Measurements from ENCODE around the gene ITGA8. TPM values are rescaled to one million over a fixed set of nuclear protein-coding genes. Genes with fewer than 3 reads are reported as not detected.
"Not testable (repeated sequence)": the region's sequence is repeated elsewhere in the genome, so short reads cannot be mapped to it uniquely, and the experiment has no call there.

ITGA8 gene
- total RNA-seq, 3 donors from 2014 or later (not counting 1 experiment from before 2014, with no cell fraction given), result not detected

GRCh38 chr10:15562578-15562977 lies 157.1 kb downstream of the ITGA8 start:
- H3K36me3 Mint-ChIP-seq, result no peaks in the 10 kb centered on the region
- no peak overlapping the region for H3K4me3 ChIP-seq (ENCODE audit: low read length)
- no peak overlapping the region for H3K27ac Mint-ChIP-seq
- H3K27me3 ChIP-seq (ENCODE audit: control insufficient read depth, insufficient read depth, low read length), result no peaks in the 10 kb centered on the region
- no peaks in the 10 kb centered on the region for H3K4me1 ChIP-seq (ENCODE audit: control insufficient read depth, insufficient read depth, low read length)
- intact Hi-C loops (cut with micrococcal nuclease), result no loop called here
- DNase-seq, result no peak
- ATAC-seq, result no peak
- no peaks in the 10 kb centered on the region for H3K4me1 Mint-ChIP-seq
- H3K27me3 Mint-ChIP-seq (ENCODE audit: low read depth in 2 of 2), result peaks cover 3 to 6% of the 10 kb centered on the region in 2 donors
- no peak for TF ChIP-seq CTCF (IDR thresholded peaks at IDR 0.05)
- H3K9me3 Mint-ChIP-seq, result no peaks in the 10 kb centered on the region
- WGBS (ENCODE audit: insufficient coverage), result 88% methylated on average over 5 of the region's 5 CpGs
- H3K9me3 ChIP-seq (ENCODE audit: control insufficient read depth, insufficient read depth, low read length), result no peaks in the 10 kb centered on the region
- no peaks in the 10 kb centered on the region for H3K36me3 ChIP-seq (ENCODE audit: control insufficient read depth, insufficient read depth, low read length)
- H3K27ac ChIP-seq (ENCODE audit: low read length), result no peak overlapping the region
- no peak overlapping the region for H3K4me3 Mint-ChIP-seq

GRCh38 chr10:15562116-15562515 lies 157.6 kb downstream of the ITGA8 start:
- TF ChIP-seq CTCF (IDR thresholded peaks at IDR 0.05), result no peak
- Mint-ChIP-seq H3K27me3 (ENCODE audit: low read depth in 2 of 2) (peaks cover 3 to 6% of the 10 kb centered on the region in 2 donors), H3K27ac (no peak overlapping the region), H3K4me1 (no peaks in the 10 kb centered on the region), H3K9me3 (no peaks in the 10 kb centered on the region), H3K36me3 (no peaks in the 10 kb centered on the region), H3K4me3 (no peak overlapping the region)
- Histone ChIP-seq H3K9me3 (ENCODE audit: control insufficient read depth, insufficient read depth, low read length) (no peaks in the 10 kb centered on the region), H3K4me1 (ENCODE audit: control insufficient read depth, insufficient read depth, low read length) (no peaks in the 10 kb centered on the region), H3K4me3 (ENCODE audit: low read length) (no peak overlapping the region), H3K27ac (ENCODE audit: low read length) (no peak overlapping the region), H3K27me3 (ENCODE audit: control insufficient read depth, insufficient read depth, low read length) (no peaks in the 10 kb centered on the region), H3K36me3 (ENCODE audit: control insufficient read depth, insufficient read depth, low read length) (no peaks in the 10 kb centered on the region)
- WGBS (ENCODE audit: insufficient coverage), result 85% methylated on average over 10 of the region's 10 CpGs
- DNase-seq, result no peak
- intact Hi-C loops (cut with micrococcal nuclease), result no loop called here
- no peak for ATAC-seq

GRCh38 chr10:15558136-15558535 lies 161.6 kb downstream of the ITGA8 start:
- ATAC-seq (no peak), DNase-seq (no peak)
- WGBS (ENCODE audit: insufficient coverage), result 91% methylated on average over 4 of the region's 5 CpGs
- Mint-ChIP-seq H3K27me3 (ENCODE audit: low read depth in 2 of 2) (peaks cover 3 to 6% of the 10 kb centered on the region in 2 donors), H3K4me1 (no peaks in the 10 kb centered on the region), H3K36me3 (no peaks in the 10 kb centered on the region), H3K27ac (no peak overlapping the region), H3K9me3 (no peaks in the 10 kb centered on the region), H3K4me3 (no peak overlapping the region)
- TF ChIP-seq CTCF (IDR thresholded peaks at IDR 0.05), result no peak
- intact Hi-C loops (cut with micrococcal nuclease), result no loop called here
- Histone ChIP-seq H3K9me3 (ENCODE audit: control insufficient read depth, insufficient read depth, low read length) (no peaks in the 10 kb centered on the region), H3K4me1 (ENCODE audit: control insufficient read depth, insufficient read depth, low read length) (no peaks in the 10 kb centered on the region), H3K4me3 (ENCODE audit: low read length) (no peak overlapping the region), H3K27ac (ENCODE audit: low read length) (no peak overlapping the region), H3K27me3 (ENCODE audit: control insufficient read depth, insufficient read depth, low read length) (no peaks in the 10 kb centered on the region), H3K36me3 (ENCODE audit: control insufficient read depth, insufficient read depth, low read length) (no peaks in the 10 kb centered on the region)

GRCh38 chr10:15557168-15557567 lies 162.6 kb downstream of the ITGA8 start:
- WGBS (ENCODE audit: insufficient coverage), result 50% methylated on average over 3 of the region's 3 CpGs

More at GRCh38 chr10:15557168-15557567, 162.6 kb downstream of the ITGA8 start:
- H3K27me3 ChIP-seq (ENCODE audit: control insufficient read depth, insufficient read depth, low read length); H3K27me3 Mint-ChIP-seq (ENCODE audit: low read depth in 2 of 2); H3K27ac Mint-ChIP-seq; H3K27ac ChIP-seq (ENCODE audit: low read length); DNase-seq; intact Hi-C loops (cut with micrococcal nuclease); H3K9me3 ChIP-seq (ENCODE audit: control insufficient read depth, insufficient read depth, low read length); H3K9me3 Mint-ChIP-seq; H3K4me3 Mint-ChIP-seq; H3K36me3 ChIP-seq (ENCODE audit: control insufficient read depth, insufficient read depth, low read length); ATAC-seq; H3K36me3 Mint-ChIP-seq; H3K4me1 Mint-ChIP-seq; H3K4me1 ChIP-seq (ENCODE audit: control insufficient read depth, insufficient read depth, low read length); H3K4me3 ChIP-seq (ENCODE audit: low read length): not testable (repeated sequence)
